Adrenal gland (tissue), 5 donors: ENCODE data around the gene PKNOX2.

Source experiments
- POLR2A ChIP-seq, 2 donors: fragments of 450-650 bp; IDR thresholded peaks; one replicate each; pipeline ENCODE4 v1.6.1; 2017; ENCODE audit warnings: antibody characterized with exemption in 2 of 2, mild to moderate bottlenecking in 2 of 2, moderate library complexity in 1 of 2
- TF ChIP-seq, protein P1 (sequence below), 6 experiments: fragments of 450-650 bp in 4 of 6; fragments of 200-600 bp in 2 of 6; sonication (generic) in 1 of 6; IDR thresholded peaks; 1 replicate in 5 of 6; 2 replicates in 1 of 6; pipeline versions ENCODE4 v1.5.1 to v1.8.0; 2016 to 2021; ENCODE audit warnings: antibody characterized with exemption in 6 of 6, mild to moderate bottlenecking in 2 of 6, moderate library complexity in 1 of 6
- donor health status: DM: no; HTN: no; CAD: no.

DNA sequence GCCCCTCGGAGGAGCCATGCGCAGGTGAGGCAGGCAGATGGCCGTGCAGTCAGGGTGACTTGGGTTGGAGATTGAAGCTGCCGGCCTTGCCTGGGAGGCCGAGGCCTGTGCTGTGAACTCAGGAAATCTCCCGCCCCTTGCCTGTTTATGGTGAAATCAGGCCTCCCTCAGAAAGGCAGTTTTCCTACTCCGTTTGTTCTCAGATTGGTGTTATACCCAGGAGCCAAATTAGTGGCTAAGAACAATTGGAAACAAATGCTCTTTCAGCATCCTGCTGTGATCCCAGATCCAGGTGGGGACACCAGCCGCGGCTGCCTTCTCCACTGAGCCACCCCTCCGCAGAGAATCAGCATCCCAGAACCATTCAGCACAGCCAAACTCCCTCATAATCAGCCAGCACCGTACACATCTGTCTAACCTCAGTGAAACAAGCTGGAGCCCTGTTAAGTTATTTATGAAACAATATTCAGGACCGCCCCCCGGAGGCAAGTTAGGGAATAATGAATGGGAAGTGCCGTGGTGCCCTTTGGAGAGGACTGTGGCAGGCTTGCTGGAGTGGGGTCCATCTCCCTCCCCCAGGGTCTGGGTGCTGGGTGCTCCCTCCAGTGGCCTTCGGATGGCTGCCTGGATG, 60.0 kb downstream of the PKNOX2 start:
- TF ChIP-seq, protein P1, sequence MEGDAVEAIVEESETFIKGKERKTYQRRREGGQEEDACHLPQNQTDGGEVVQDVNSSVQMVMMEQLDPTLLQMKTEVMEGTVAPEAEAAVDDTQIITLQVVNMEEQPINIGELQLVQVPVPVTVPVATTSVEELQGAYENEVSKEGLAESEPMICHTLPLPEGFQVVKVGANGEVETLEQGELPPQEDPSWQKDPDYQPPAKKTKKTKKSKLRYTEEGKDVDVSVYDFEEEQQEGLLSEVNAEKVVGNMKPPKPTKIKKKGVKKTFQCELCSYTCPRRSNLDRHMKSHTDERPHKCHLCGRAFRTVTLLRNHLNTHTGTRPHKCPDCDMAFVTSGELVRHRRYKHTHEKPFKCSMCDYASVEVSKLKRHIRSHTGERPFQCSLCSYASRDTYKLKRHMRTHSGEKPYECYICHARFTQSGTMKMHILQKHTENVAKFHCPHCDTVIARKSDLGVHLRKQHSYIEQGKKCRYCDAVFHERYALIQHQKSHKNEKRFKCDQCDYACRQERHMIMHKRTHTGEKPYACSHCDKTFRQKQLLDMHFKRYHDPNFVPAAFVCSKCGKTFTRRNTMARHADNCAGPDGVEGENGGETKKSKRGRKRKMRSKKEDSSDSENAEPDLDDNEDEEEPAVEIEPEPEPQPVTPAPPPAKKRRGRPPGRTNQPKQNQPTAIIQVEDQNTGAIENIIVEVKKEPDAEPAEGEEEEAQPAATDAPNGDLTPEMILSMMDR (IDR thresholded peaks at IDR 0.05): peak in 2 of 6 experiments; percentile 11 to 15
- no peak for TF ChIP-seq POLR2A (IDR thresholded peaks at IDR 0.05)
